ENCODE data around the gene CCL1. TPM values are rescaled to one million over a fixed set of nuclear protein-coding genes. Genes with fewer than 3 reads are reported as not detected.

The CCL1 gene
- total and polyA plus RNA-seq, 10 of the 15 experiments (the other 5 are each of a cell fraction or from before 2014, with no cell fraction given), result 0.14 to 1.8 (median 0.40) TPM; not detected in 3

DNA sequence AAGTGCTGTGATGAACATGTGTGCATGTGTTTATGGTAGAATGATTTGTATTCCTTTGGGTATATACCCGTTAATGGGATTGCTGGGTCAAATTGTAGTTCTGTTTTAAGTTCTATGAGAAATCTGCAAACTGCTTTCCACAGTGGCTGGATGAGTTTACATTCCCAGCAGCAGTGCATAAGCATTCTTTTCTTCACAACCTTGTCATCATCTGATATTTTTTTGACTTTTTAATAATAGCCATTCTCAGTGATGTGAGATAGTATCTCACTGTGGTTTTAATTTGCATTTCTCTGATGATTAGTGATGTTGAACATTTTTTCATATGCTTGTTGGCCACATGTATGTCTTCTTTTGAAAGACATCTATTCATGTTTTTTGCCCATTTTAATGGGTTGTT lies 25.3 kb downstream of the CCL1 start:
- Histone ChIP-seq H3K79me2 (ENCODE audit: control insufficient read depth, insufficient read depth, low read length) (no peaks in the 10 kb centered on the region), H3K27ac (ENCODE audit: control insufficient read depth, insufficient read depth) (no peak overlapping the region), H3K36me3 (ENCODE audit: control insufficient read depth in 2 of 2, insufficient read depth in 2 of 2, low read length in 1 of 2) (no peaks in the 10 kb centered on the region), H3K9ac (ENCODE audit: control insufficient read depth, insufficient read depth, low read length) (no peak overlapping the region), H3K4me1 (ENCODE audit: control insufficient read depth, insufficient read depth, low read length) (no peaks in the 10 kb centered on the region), H3K9me3 (replicated peaks; ENCODE audit: control insufficient read depth, insufficient read depth, low read length) (no peaks in the 10 kb centered on the region), H2AFZ (ENCODE audit: control insufficient read depth, low read depth, low read length) (no peak overlapping the region), H3K4me3 (no peak overlapping the region), H3K4me2 (ENCODE audit: control insufficient read depth, insufficient read depth) (no peak overlapping the region), H3K27me3 (replicated peaks in 1 of 2; ENCODE audit: control insufficient read depth in 2 of 2, insufficient read depth in 2 of 2, low read length in 1 of 2) (no peaks in the 10 kb centered on the region), H4K20me1 (ENCODE audit: control insufficient read depth, insufficient read depth) (no peaks in the 10 kb centered on the region)
- in situ Hi-C loops (cut with MboI), result no loop called here
- BruUV-seq (replicated peaks), result no TSS peak
- ChIA-PET SMC1A (ENCODE audit: uncharacterized antibody, unreplicated experiment) (no interaction called here), POLR2A (no interaction called here), CTCF (interaction anchor here (1.1 kb wide), 1 partner anchor 137 kb away, joined by 3 read pairs; no protein-coding TSS in a partner anchor), RAD21 (ENCODE audit: unreplicated experiment) (no interaction called here)
- DNase-seq (ENCODE audit: low read depth, low spot score) (no peak), FAIRE-seq (no peak), ATAC-seq (no peak)
- intact Hi-C loops (cut with micrococcal nuclease; ENCODE audit: unreplicated experiment), result no loop called here
- 0% methylated on average over 1 of the region's 1 CpG for WGBS (ENCODE audit: insufficient coverage, insufficient replicate concordance, low lambda C conversion rate, missing lambda C conversion rate)
- TF ChIP-seq MYB (IDR thresholded peaks at IDR 0.05; ENCODE audit: borderline replicate concordance, low read depth, low read length) (no peak), FOXK2 (IDR thresholded peaks at IDR 0.05) (no peak), NRF1 (conservative IDR thresholded peaks at IDR 0.05; ENCODE audit: low read depth, low read length) (no peak), RAD21 (IDR thresholded peaks at IDR 0.05; ENCODE audit: insufficient read depth, low read depth, low read length) (no peak), NR2F1 (conservative IDR thresholded peaks at IDR 0.05) (no peak), ZBTB11 (CRISPR knock-in tag; IDR thresholded peaks at IDR 0.05) (no peak), HDAC2 (IDR thresholded peaks at IDR 0.05) (no peak), SMARCA5 (IDR thresholded peaks at IDR 0.05) (no peak), GATAD2B (conservative IDR thresholded peaks at IDR 0.05; ENCODE audit: low read depth) (no peak)
- TF ChIP-seq, protein P1, sequence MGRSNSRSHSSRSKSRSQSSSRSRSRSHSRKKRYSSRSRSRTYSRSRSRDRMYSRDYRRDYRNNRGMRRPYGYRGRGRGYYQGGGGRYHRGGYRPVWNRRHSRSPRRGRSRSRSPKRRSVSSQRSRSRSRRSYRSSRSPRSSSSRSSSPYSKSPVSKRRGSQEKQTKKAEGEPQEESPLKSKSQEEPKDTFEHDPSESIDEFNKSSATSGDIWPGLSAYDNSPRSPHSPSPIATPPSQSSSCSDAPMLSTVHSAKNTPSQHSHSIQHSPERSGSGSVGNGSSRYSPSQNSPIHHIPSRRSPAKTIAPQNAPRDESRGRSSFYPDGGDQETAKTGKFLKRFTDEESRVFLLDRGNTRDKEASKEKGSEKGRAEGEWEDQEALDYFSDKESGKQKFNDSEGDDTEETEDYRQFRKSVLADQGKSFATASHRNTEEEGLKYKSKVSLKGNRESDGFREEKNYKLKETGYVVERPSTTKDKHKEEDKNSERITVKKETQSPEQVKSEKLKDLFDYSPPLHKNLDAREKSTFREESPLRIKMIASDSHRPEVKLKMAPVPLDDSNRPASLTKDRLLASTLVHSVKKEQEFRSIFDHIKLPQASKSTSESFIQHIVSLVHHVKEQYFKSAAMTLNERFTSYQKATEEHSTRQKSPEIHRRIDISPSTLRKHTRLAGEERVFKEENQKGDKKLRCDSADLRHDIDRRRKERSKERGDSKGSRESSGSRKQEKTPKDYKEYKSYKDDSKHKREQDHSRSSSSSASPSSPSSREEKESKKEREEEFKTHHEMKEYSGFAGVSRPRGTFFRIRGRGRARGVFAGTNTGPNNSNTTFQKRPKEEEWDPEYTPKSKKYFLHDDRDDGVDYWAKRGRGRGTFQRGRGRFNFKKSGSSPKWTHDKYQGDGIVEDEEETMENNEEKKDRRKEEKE (IDR thresholded peaks at IDR 0.05), result no peak
- TF ChIP-seq, protein P2, sequence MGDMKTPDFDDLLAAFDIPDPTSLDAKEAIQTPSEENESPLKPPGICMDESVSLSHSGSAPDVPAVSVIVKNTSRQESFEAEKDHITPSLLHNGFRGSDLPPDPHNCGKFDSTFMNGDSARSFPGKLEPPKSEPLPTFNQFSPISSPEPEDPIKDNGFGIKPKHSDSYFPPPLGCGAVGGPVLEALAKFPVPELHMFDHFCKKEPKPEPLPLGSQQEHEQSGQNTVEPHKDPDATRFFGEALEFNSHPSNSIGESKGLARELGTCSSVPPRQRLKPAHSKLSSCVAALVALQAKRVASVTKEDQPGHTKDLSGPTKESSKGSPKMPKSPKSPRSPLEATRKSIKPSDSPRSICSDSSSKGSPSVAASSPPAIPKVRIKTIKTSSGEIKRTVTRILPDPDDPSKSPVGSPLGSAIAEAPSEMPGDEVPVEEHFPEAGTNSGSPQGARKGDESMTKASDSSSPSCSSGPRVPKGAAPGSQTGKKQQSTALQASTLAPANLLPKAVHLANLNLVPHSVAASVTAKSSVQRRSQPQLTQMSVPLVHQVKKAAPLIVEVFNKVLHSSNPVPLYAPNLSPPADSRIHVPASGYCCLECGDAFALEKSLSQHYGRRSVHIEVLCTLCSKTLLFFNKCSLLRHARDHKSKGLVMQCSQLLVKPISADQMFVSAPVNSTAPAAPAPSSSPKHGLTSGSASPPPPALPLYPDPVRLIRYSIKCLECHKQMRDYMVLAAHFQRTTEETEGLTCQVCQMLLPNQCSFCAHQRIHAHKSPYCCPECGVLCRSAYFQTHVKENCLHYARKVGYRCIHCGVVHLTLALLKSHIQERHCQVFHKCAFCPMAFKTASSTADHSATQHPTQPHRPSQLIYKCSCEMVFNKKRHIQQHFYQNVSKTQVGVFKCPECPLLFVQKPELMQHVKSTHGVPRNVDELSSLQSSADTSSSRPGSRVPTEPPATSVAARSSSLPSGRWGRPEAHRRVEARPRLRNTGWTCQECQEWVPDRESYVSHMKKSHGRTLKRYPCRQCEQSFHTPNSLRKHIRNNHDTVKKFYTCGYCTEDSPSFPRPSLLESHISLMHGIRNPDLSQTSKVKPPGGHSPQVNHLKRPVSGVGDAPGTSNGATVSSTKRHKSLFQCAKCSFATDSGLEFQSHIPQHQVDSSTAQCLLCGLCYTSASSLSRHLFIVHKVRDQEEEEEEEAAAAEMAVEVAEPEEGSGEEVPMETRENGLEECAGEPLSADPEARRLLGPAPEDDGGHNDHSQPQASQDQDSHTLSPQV (IDR thresholded peaks at IDR 0.05), result no peak
- TF ChIP-seq, protein P3, sequence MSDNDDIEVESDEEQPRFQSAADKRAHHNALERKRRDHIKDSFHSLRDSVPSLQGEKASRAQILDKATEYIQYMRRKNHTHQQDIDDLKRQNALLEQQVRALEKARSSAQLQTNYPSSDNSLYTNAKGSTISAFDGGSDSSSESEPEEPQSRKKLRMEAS (IDR thresholded peaks at IDR 0.05; ENCODE audit: low read depth, low read length), result no peak

All from GM12878 (cell line).